GM18909 (cell line): Measurements from ENCODE around the gene SLC3A2.
"Not testable (repeated sequence)": the region's sequence is repeated elsewhere in the genome, so short reads cannot be mapped to it uniquely, and the experiment has no call there.

Source experiments
- ATAC-seq: cut with Tn5 transposase; IDR thresholded peaks from one replicate; pipeline ENCODE4 v1.9.1; 2021; ENCODE audit warnings: mild to moderate bottlenecking; ENCODE audit not compliant: unreplicated experiment, poor library complexity

The SLC3A2 gene

GRCh38 chr11:62880803-62881578 lies at the start of gene SLC3A2:
Gene SLC3A2, plus strand, starts transcription at chr11:62880896. Its CDS starts 128 bp downstream, at chr11:62881024.
- ATAC-seq: peak; percentile 75

- no peak for ATAC-seq
These were observed 49.7 kb upstream of the SLC3A2 start for GRCh38 chr11:62830904-62831519.

- peak; percentile 86 for ATAC-seq
These were observed 49.0 kb upstream of the SLC3A2 start, which contains the start of gene STX5 for GRCh38 chr11:62831520-62832335. Gene STX5, minus strand, starts transcription at chr11:62832051. Its CDS starts 808 bp downstream, at chr11:62831243.

- peak; percentile 16 for ATAC-seq
These were observed 48.1 kb upstream of the SLC3A2 start, which contains the start of gene TEX54 for GRCh38 chr11:62832336-62833234. Gene TEX54, minus strand, starts transcription at chr11:62832841.

GRCh38 chr11:62835336-62835735 lies 45.4 kb upstream of the SLC3A2 start:
- ATAC-seq: no peak

GRCh38 chr11:62839050-62839945 lies 41.4 kb upstream of the SLC3A2 start, which contains the start of gene WDR74:
Gene WDR74, minus strand, starts transcription at chr11:62839590. Its CDS starts 20 bp downstream, at chr11:62839570.
- ATAC-seq: peak; percentile 55

- ATAC-seq: peak; percentile 3
These were observed 39.9 kb upstream of the SLC3A2 start for GRCh38 chr11:62840721-62841360.

GRCh38 chr11:62841361-62842170 lies 39.1 kb upstream of the SLC3A2 start:
- ATAC-seq: peak; percentile 61

GRCh38 chr11:62842171-62842741 lies 38.4 kb upstream of the SLC3A2 start:
- ATAC-seq: no peak

GRCh38 chr11:62842891-62843290 lies 37.8 kb upstream of the SLC3A2 start:
- not testable (repeated sequence) for ATAC-seq

GRCh38 chr11:62843466-62843865 lies 37.2 kb upstream of the SLC3A2 start:
- ATAC-seq: no peak

GRCh38 chr11:62844154-62844553 lies 36.5 kb upstream of the SLC3A2 start:
- ATAC-seq: no peak

GRCh38 chr11:62846177-62846576 lies 34.5 kb upstream of the SLC3A2 start:
- ATAC-seq: no peak

- ATAC-seq: no peak
These were observed 32.9 kb upstream of the SLC3A2 start for GRCh38 chr11:62847767-62848314.

- ATAC-seq: no peak
These were observed 29.5 kb upstream of the SLC3A2 start for GRCh38 chr11:62850911-62851806.
